ENCODE results near the gene SPDEF.

The SPDEF gene

DNA sequence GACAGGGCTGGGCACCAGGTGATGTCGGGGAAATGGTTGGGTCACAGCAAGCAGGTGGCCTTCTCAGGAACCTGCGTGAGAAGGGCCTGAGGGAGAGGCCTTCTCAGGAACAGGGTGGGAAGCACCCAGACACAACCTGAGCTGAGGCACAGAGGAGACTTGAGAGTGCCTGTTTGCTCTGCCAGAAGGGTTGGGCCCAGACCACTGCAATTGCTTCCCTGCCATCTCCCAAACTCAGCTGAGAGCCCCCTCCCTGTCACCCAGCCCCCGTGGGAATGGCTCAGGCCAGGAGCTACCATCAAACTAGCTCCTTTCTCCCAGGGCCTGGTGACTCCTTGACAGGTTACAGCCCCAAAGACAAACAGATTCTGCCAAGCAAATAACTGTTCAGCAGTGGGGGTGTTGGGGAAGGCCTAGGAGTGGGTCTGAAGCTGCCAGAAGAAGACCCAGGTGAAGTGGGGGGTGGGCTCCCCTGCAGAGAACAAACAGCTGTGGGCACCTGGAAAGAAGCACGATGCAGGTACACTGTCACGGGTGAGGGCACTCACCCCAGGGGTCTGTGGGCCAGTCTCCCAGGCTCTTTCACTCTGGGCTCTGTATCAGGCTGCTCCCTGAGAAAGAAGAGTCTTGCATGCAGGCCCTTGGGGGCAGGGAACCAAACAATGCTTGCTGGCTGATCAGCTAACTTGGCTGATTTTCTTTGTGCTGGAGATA is 30.4 kb upstream of the SPDEF start:
- Histone ChIP-seq H3K4ac (ENCODE audit: low read depth, low read length) (no peak overlapping the region), H3K4me1 (ENCODE audit: control insufficient read depth, low read depth, low read length) (peaks cover 5% of the 10 kb centered on the region), H4K5ac (ENCODE audit: low read length) (no peak overlapping the region), H3K56ac (ENCODE audit: low read length) (no peak overlapping the region), H3K18ac (ENCODE audit: low read length) (no peak overlapping the region), H2AK5ac (ENCODE audit: low read length) (no peak overlapping the region), H3K27ac (ENCODE audit: low read depth, low read length) (no peak overlapping the region), H2BK120ac (ENCODE audit: low read depth, low read length) (no peak overlapping the region), H3K23ac (ENCODE audit: low read length) (no peak overlapping the region), H3K9ac (ENCODE audit: low read length) (no peak overlapping the region), H3K27me3 (ENCODE audit: insufficient read depth, low read length, poor library complexity) (no peaks in the 10 kb centered on the region), H3K36me3 (ENCODE audit: control insufficient read depth, insufficient read depth, low read length) (no peaks in the 10 kb centered on the region), H3K79me2 (ENCODE audit: control insufficient read depth, insufficient read depth, low read length) (peaks cover 2% of the 10 kb centered on the region), H4K8ac (ENCODE audit: low read depth, low read length) (no peak overlapping the region), H2BK5ac (ENCODE audit: low read length) (no peak overlapping the region), H3K4me3 (ENCODE audit: low read length) (no peak overlapping the region), H2BK15ac (replicated peaks; ENCODE audit: low read depth) (no peak overlapping the region), H3K79me1 (ENCODE audit: low read length) (peaks cover 9% of the 10 kb centered on the region), H3K4me2 (ENCODE audit: low read length) (no peak overlapping the region)
- WGBS (ENCODE audit: extremely low coverage, insufficient coverage, low lambda C conversion rate) = no CpG with 5 or more reads among the region's 5 CpGs
- DNase-seq = no peak

- H2BK5ac ChIP-seq (ENCODE audit: low read length) = no peak overlapping the region
- H3K23ac ChIP-seq (ENCODE audit: low read length) = no peak overlapping the region
- H3K4ac ChIP-seq (ENCODE audit: low read depth, low read length) = no peak overlapping the region
- no peak overlapping the region for H2BK120ac ChIP-seq (ENCODE audit: low read depth, low read length)
- H3K79me1 ChIP-seq (ENCODE audit: low read length) = peaks cover 5% of the 10 kb centered on the region
- no CpG with 5 or more reads among the region's 4 CpGs for WGBS (ENCODE audit: extremely low coverage, insufficient coverage, low lambda C conversion rate)
- H3K4me2 ChIP-seq (ENCODE audit: low read length) = no peak overlapping the region
- no peak for DNase-seq
- no peak overlapping the region for H2AK5ac ChIP-seq (ENCODE audit: low read length)
- H3K27ac ChIP-seq (ENCODE audit: low read depth, low read length) = no peak overlapping the region
- no peak overlapping the region for H3K4me3 ChIP-seq (ENCODE audit: low read length)
- H3K18ac ChIP-seq (ENCODE audit: low read length) = no peak overlapping the region
- H4K8ac ChIP-seq (ENCODE audit: low read depth, low read length) = no peak overlapping the region
- no peaks in the 10 kb centered on the region for H3K36me3 ChIP-seq (ENCODE audit: control insufficient read depth, insufficient read depth, low read length)
- no peak overlapping the region for H4K5ac ChIP-seq (ENCODE audit: low read length)
- H2BK15ac ChIP-seq (replicated peaks; ENCODE audit: low read depth) = no peak overlapping the region
- H3K4me1 ChIP-seq (ENCODE audit: control insufficient read depth, low read depth, low read length) = peaks cover 3% of the 10 kb centered on the region
- no peak overlapping the region for H3K9ac ChIP-seq (ENCODE audit: low read length)
- no peaks in the 10 kb centered on the region for H3K27me3 ChIP-seq (ENCODE audit: insufficient read depth, low read length, poor library complexity)
- H3K56ac ChIP-seq (ENCODE audit: low read length) = no peak overlapping the region
- no peaks in the 10 kb centered on the region for H3K79me2 ChIP-seq (ENCODE audit: control insufficient read depth, insufficient read depth, low read length)
Observed at GRCh38 chr6:34585512-34586061, 29.5 kb upstream of the SPDEF start.

- peaks cover 5% of the 10 kb centered on the region for H3K79me1 ChIP-seq (ENCODE audit: low read length)
- no peak for DNase-seq
- H2BK120ac ChIP-seq (ENCODE audit: low read depth, low read length) = no peak overlapping the region
- H3K18ac ChIP-seq (ENCODE audit: low read length) = no peak overlapping the region
- H3K27ac ChIP-seq (ENCODE audit: low read depth, low read length) = no peak overlapping the region
- H4K8ac ChIP-seq (ENCODE audit: low read depth, low read length) = no peak overlapping the region
- H3K4me3 ChIP-seq (ENCODE audit: low read length) = no peak overlapping the region
- no peak overlapping the region for H3K4ac ChIP-seq (ENCODE audit: low read depth, low read length)
- no peak overlapping the region for H3K9ac ChIP-seq (ENCODE audit: low read length)
- no CpG with 5 or more reads among the region's 2 CpGs for WGBS (ENCODE audit: extremely low coverage, insufficient coverage, low lambda C conversion rate)
- H3K36me3 ChIP-seq (ENCODE audit: control insufficient read depth, insufficient read depth, low read length) = no peaks in the 10 kb centered on the region
- no peak overlapping the region for H3K56ac ChIP-seq (ENCODE audit: low read length)
- no peak overlapping the region for H4K5ac ChIP-seq (ENCODE audit: low read length)
- H3K79me2 ChIP-seq (ENCODE audit: control insufficient read depth, insufficient read depth, low read length) = no peaks in the 10 kb centered on the region
- no peaks in the 10 kb centered on the region for H3K27me3 ChIP-seq (ENCODE audit: insufficient read depth, low read length, poor library complexity)
- no peak overlapping the region for H3K4me2 ChIP-seq (ENCODE audit: low read length)
- H2BK5ac ChIP-seq (ENCODE audit: low read length) = no peak overlapping the region
- no peak overlapping the region for H3K23ac ChIP-seq (ENCODE audit: low read length)
- H3K4me1 ChIP-seq (ENCODE audit: control insufficient read depth, low read depth, low read length) = peaks cover 3% of the 10 kb centered on the region
- H2AK5ac ChIP-seq (ENCODE audit: low read length) = no peak overlapping the region
- H2BK15ac ChIP-seq (replicated peaks; ENCODE audit: low read depth) = no peak overlapping the region
Observed at GRCh38 chr6:34585108-34585507, 29.0 kb upstream of the SPDEF start.

DNA sequence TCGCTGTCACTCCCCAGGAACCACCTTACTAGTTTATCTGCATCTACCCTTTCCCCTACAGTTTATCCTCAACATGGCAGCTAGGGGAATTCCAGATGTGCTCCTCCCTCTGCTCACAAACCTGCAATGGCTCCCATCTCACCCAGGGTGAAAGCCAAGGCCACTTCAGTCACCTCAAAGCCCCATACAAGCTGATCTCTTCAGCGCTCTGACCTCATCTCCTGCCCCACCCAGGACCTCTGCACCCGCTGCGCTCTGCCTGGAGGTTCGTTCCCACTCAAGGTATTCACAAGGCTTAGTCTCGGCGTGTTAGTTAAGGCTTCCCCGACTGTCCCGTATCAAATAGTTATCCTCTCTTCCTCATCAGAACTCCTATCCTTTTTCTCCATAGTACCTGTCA is 28.6 kb upstream of the SPDEF start:
- Histone ChIP-seq H3K79me1 (ENCODE audit: low read length) (peaks cover 5% of the 10 kb centered on the region), H2BK120ac (ENCODE audit: low read depth, low read length) (no peak overlapping the region), H3K4me1 (ENCODE audit: control insufficient read depth, low read depth, low read length) (peaks cover 3% of the 10 kb centered on the region), H3K79me2 (ENCODE audit: control insufficient read depth, insufficient read depth, low read length) (no peaks in the 10 kb centered on the region), H3K4ac (ENCODE audit: low read depth, low read length) (no peak overlapping the region), H3K56ac (ENCODE audit: low read length) (no peak overlapping the region), H2AK5ac (ENCODE audit: low read length) (no peak overlapping the region), H4K8ac (ENCODE audit: low read depth, low read length) (no peak overlapping the region), H3K9ac (ENCODE audit: low read length) (no peak overlapping the region), H3K27ac (ENCODE audit: low read depth, low read length) (no peak overlapping the region), H3K4me2 (ENCODE audit: low read length) (no peak overlapping the region), H4K5ac (ENCODE audit: low read length) (no peak overlapping the region), H3K36me3 (ENCODE audit: control insufficient read depth, insufficient read depth, low read length) (no peaks in the 10 kb centered on the region), H3K18ac (ENCODE audit: low read length) (no peak overlapping the region), H2BK15ac (replicated peaks; ENCODE audit: low read depth) (no peak overlapping the region), H3K4me3 (ENCODE audit: low read length) (no peak overlapping the region), H3K23ac (ENCODE audit: low read length) (no peak overlapping the region), H3K27me3 (ENCODE audit: insufficient read depth, low read length, poor library complexity) (no peaks in the 10 kb centered on the region), H2BK5ac (ENCODE audit: low read length) (no peak overlapping the region)
- WGBS (ENCODE audit: extremely low coverage, insufficient coverage, low lambda C conversion rate) = no CpG with 5 or more reads among the region's 9 CpGs
- DNase-seq = no peak

DNA sequence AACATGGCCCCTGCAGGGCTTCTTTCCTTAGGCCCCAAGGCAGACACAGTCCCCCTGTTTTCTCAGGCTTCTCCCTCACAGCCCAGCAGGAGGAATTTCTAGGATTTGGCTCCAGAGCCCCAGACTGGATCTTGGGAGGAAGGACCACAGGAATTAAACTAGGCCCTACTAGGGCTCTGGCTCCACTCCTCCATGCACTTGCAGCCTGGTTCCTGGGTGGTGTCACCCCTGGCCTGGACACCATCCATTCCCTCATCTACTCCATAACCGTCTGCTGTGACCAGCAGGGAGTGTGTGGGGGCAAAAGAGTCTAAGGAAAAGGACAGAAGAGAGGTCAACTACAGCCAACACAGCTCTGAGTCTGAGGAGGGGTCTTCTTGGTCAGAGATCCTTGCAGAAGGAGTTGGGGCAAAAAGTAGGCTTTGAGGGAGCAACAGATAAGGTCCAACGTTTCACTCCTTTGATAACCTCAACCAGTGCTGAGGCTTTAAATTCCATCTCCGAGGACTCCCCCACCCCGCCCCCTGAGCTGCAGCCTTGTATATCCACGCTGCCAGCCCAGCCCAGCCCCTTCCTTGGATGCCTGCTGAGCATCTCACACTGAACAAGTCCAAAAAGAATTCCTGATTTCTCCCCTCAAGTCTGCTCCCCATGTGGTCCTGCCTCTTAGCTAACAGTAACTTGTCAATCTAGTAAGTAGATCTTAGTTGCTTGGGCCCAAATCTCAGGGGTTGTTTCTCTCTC is 27.9 kb upstream of the SPDEF start:
- H3K27ac ChIP-seq (ENCODE audit: low read depth, low read length) = no peak overlapping the region
- H3K4me3 ChIP-seq (ENCODE audit: low read length) = no peak overlapping the region
- H3K4ac ChIP-seq (ENCODE audit: low read depth, low read length) = no peak overlapping the region
- no peaks in the 10 kb centered on the region for H3K79me2 ChIP-seq (ENCODE audit: control insufficient read depth, insufficient read depth, low read length)
- H3K9ac ChIP-seq (ENCODE audit: low read length) = no peak overlapping the region
- H3K23ac ChIP-seq (ENCODE audit: low read length) = no peak overlapping the region
- no peaks in the 10 kb centered on the region for H3K27me3 ChIP-seq (ENCODE audit: insufficient read depth, low read length, poor library complexity)
- no peak overlapping the region for H3K56ac ChIP-seq (ENCODE audit: low read length)
- H3K4me1 ChIP-seq (ENCODE audit: control insufficient read depth, low read depth, low read length) = peaks cover 3% of the 10 kb centered on the region
- H3K79me1 ChIP-seq (ENCODE audit: low read length) = peaks cover 2% of the 10 kb centered on the region
- H3K4me2 ChIP-seq (ENCODE audit: low read length) = no peak overlapping the region
- H2AK5ac ChIP-seq (ENCODE audit: low read length) = no peak overlapping the region
- no peak overlapping the region for H2BK120ac ChIP-seq (ENCODE audit: low read depth, low read length)
- H4K8ac ChIP-seq (ENCODE audit: low read depth, low read length) = no peak overlapping the region
- H2BK15ac ChIP-seq (replicated peaks; ENCODE audit: low read depth) = no peak overlapping the region
- no peak overlapping the region for H3K18ac ChIP-seq (ENCODE audit: low read length)
- H2BK5ac ChIP-seq (ENCODE audit: low read length) = no peak overlapping the region
- H3K36me3 ChIP-seq (ENCODE audit: control insufficient read depth, insufficient read depth, low read length) = no peaks in the 10 kb centered on the region
- no peak overlapping the region for H4K5ac ChIP-seq (ENCODE audit: low read length)
- no peak for DNase-seq
- whole genome bisulfite sequencing (ENCODE audit: extremely low coverage, insufficient coverage, low lambda C conversion rate) = no CpG with 5 or more reads among the region's 5 CpGs

All from mesendoderm (in vitro differentiated cells).